Measurements from ENCODE around the gene TSPAN18. TPM values are rescaled to one million over a fixed set of nuclear protein-coding genes. Genes with fewer than 3 reads are reported as not detected.

TSPAN18 gene
- total and polyA plus RNA-seq, 7 donors, result 5.2 to 21.7 (median 8.0) TPM

DNA sequence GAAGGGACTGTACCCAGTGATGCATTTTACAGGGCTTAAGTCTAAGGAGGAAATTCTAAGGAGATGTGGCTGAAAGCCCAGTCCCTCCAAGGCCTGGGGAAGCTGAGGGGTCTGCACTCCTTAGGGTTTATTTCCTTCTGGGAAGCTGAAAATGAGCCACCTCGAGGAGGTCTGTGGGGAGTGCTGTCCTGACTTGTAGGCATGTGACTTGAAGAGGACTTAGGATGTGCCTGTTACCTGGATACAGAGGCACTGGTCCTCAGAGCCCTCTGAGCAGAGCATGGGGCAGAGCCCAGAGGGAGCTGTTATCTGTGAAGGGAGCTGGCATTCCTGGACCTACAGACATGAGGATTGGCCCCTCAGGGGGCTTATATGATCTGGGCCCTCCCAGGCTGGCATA is 146.8 kb downstream of the TSPAN18 start:
- H3K9me3 ChIP-seq, result no peaks in the 10 kb centered on the region
- intact Hi-C loops (cut with DNase I), result no loop called here

DNA sequence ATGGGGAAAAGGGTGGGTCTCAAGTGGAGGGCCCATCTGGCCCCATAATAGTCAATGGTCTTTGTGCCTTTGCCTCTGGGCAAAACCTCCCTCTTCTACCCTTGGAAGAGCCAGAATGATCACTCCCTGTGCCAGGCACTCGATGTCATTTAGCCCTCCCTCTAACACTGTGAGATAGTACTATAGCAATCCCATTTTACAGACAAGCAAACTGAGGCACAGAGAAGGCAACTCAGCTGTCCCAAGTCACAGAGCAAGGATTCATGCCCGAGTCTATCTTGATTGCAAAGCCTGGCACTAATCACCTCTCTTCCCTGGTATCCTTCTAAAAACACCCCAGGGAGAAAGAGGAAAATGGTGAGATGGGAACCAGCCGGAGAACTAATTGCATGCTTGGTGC is 147.5 kb downstream of the TSPAN18 start:
- no peak for ATAC-seq
- no peak overlapping the region for H3K4me3 ChIP-seq
- no peak for DNase-seq
- peaks cover 0 to 4% (median 2%) of the 10 kb centered on the region in 3 donors for H3K27me3 ChIP-seq (ENCODE audit: insufficient read depth in 3 of 3, low read length in 2 of 3)
- H3K4me1 ChIP-seq, result peaks cover 3% of the 10 kb centered on the region
- TF ChIP-seq CTCF (IDR thresholded peaks at IDR 0.05), result no peak
- H3K36me3 ChIP-seq (ENCODE audit: insufficient read depth in 1 of 2, low read depth in 1 of 2), result no peaks in the 10 kb centered on the region
- H3K9me3 ChIP-seq, result no peaks in the 10 kb centered on the region
- intact Hi-C loops (cut with DNase I), result no loop called here
- WGBS, 3 donors, result 84 to 89% (median 87%) methylated on average over 3 of the region's 3 CpGs
- no peak overlapping the region for H3K27ac ChIP-seq

More for the DNA sequence above, 146.8 kb downstream of the TSPAN18 start:
- no peak for ATAC-seq
- Histone ChIP-seq H3K27ac (no peak overlapping the region), H3K4me3 (no peak overlapping the region), H3K36me3 (ENCODE audit: insufficient read depth in 1 of 2, low read depth in 1 of 2) (no peaks in the 10 kb centered on the region), H3K27me3 (ENCODE audit: insufficient read depth in 3 of 3, low read length in 2 of 3) (peaks cover 0 to 5% (median 4%) of the 10 kb centered on the region in 3 donors), H3K4me1 (peaks cover 3% of the 10 kb centered on the region)
- WGBS, 3 donors, result 19 to 33% (median 31%) methylated on average over 1 of the region's 1 CpG
- DNase-seq, result no peak
- TF ChIP-seq CTCF (IDR thresholded peaks at IDR 0.05), result no peak

- intact Hi-C loops (cut with DNase I), result no loop called here
- no peak overlapping the region for H3K27ac ChIP-seq
- H3K4me3 ChIP-seq, result no peak overlapping the region
- no peak for ATAC-seq
- peaks cover 3% of the 10 kb centered on the region for H3K4me1 ChIP-seq
- peak in 1 of 2 donors; percentile 14 for DNase-seq
- no peaks in the 10 kb centered on the region for H3K36me3 ChIP-seq (ENCODE audit: insufficient read depth in 1 of 2, low read depth in 1 of 2)
- no peak for TF ChIP-seq CTCF (IDR thresholded peaks at IDR 0.05)
- peaks cover 0 to 4% (median 2%) of the 10 kb centered on the region in 3 donors for H3K27me3 ChIP-seq (ENCODE audit: insufficient read depth in 3 of 3, low read length in 2 of 3)
- no peaks in the 10 kb centered on the region for H3K9me3 ChIP-seq
- 79 to 85% (median 85%) methylated on average over 4 of the region's 4 CpGs for WGBS, 3 donors
Measured at GRCh38 chr11:44875037-44875436, 148.3 kb downstream of the TSPAN18 start.

DNA sequence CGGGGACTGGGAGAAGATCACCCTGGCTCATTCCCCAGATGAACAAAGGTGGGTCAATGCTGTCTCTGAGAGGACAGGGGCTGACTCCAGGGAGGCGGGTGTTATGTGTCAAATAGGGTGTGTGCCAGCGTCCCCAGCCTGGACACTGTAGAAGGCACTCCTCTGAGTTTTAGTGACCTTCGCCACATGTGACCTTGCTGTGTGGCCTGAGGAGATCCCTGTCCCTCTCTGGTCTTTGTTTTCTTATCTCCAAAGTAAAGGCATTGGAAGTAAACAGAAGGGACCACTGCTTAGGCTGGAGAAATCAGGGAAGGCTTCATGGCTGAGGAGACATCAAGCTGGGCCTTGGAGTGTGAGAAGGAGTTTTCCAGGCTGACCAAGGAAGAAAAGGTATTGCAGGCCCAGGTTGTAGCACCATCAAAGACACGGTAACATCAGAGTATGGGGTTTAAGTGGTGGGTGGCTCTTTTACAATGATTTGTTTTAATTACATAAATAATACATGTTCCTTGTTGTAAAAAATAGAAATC is 149.5 kb downstream of the TSPAN18 start:
- peaks cover 3% of the 10 kb centered on the region for H3K4me1 ChIP-seq
- intact Hi-C loops (cut with DNase I), result no loop called here
- ATAC-seq, result no peak
- no peak for DNase-seq
- WGBS, 3 donors, result 95 to 98% (median 98%) methylated on average over 5 of the region's 5 CpGs
- no peaks in the 10 kb centered on the region for H3K9me3 ChIP-seq
- H3K27me3 ChIP-seq (ENCODE audit: insufficient read depth in 3 of 3, low read length in 2 of 3), result peaks cover 0 to 4% (median 0%) of the 10 kb centered on the region in 3 donors
- no peak overlapping the region for H3K4me3 ChIP-seq
- TF ChIP-seq CTCF (IDR thresholded peaks at IDR 0.05), result no peak
- no peaks in the 10 kb centered on the region for H3K36me3 ChIP-seq (ENCODE audit: insufficient read depth in 1 of 2, low read depth in 1 of 2)
- no peak overlapping the region for H3K27ac ChIP-seq

- H3K4me3 ChIP-seq, result no peak overlapping the region
- peaks cover 0 to 6% (median 0%) of the 10 kb centered on the region in 3 donors for H3K27me3 ChIP-seq (ENCODE audit: insufficient read depth in 3 of 3, low read length in 2 of 3)
- H3K36me3 ChIP-seq (ENCODE audit: insufficient read depth in 1 of 2, low read depth in 1 of 2), result no peaks in the 10 kb centered on the region
- WGBS, 3 donors, result 76 to 84% (median 83%) methylated on average over 11 to 12 of the region's 12 CpGs
- H3K9me3 ChIP-seq, result no peaks in the 10 kb centered on the region
- intact Hi-C loops (cut with DNase I), result no loop called here
- no peak overlapping the region for H3K27ac ChIP-seq
- TF ChIP-seq CTCF (IDR thresholded peaks at IDR 0.05), result no peak
- H3K4me1 ChIP-seq, result peaks cover 3% of the 10 kb centered on the region
- peak in 1 of 2 donors; percentile 13 for DNase-seq
- ATAC-seq, result no peak
Measured at GRCh38 chr11:44876906-44877305, 150.1 kb downstream of the TSPAN18 start.
